ENCODE measurements around the gene ERBB4. TPM values are rescaled to one million over a fixed set of nuclear protein-coding genes. Genes with fewer than 3 reads are reported as not detected.

Gene ERBB4
- total RNA-seq, 1 experiment from 2014 or later: 40.6 TPM

DNA sequence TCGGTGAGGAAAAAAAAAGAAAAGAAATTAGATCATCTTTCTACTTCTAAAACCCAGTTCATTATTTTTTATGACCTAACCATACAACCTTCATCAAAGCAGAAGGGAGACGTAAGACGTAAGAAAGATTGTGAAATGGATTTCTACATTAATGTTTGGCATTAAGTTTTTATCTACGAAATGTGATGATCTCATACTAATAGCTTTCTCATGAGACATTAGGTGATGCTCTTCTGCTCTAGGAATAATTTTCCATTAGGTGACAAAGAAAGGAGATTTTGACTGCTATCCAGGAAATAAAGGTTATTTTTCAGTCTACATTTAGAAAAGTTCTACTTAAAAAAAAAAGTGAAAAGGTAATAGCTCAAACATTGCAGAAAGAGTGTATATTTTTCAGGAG lies 748.6 kb downstream of the ERBB4 start:
- no peaks in the 10 kb centered on the region for H3K9me3 ChIP-seq (ENCODE audit: low read depth, low read length, poor library complexity, severe bottlenecking)
- POLR2A ChIA-PET (ENCODE audit: low non-redundant PET): no interaction called here
- CTCF ChIA-PET: no interaction called here
- intact Hi-C loops (cut with micrococcal nuclease; ENCODE audit: unreplicated experiment): no loop called here
- no peak for DNase-seq (ENCODE audit: low spot score)
- H3K4me1 ChIP-seq (ENCODE audit: insufficient read depth, low read length, poor library complexity, severe bottlenecking): no peaks in the 10 kb centered on the region
- TF ChIP-seq, protein P1, sequence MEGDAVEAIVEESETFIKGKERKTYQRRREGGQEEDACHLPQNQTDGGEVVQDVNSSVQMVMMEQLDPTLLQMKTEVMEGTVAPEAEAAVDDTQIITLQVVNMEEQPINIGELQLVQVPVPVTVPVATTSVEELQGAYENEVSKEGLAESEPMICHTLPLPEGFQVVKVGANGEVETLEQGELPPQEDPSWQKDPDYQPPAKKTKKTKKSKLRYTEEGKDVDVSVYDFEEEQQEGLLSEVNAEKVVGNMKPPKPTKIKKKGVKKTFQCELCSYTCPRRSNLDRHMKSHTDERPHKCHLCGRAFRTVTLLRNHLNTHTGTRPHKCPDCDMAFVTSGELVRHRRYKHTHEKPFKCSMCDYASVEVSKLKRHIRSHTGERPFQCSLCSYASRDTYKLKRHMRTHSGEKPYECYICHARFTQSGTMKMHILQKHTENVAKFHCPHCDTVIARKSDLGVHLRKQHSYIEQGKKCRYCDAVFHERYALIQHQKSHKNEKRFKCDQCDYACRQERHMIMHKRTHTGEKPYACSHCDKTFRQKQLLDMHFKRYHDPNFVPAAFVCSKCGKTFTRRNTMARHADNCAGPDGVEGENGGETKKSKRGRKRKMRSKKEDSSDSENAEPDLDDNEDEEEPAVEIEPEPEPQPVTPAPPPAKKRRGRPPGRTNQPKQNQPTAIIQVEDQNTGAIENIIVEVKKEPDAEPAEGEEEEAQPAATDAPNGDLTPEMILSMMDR (conservative IDR thresholded peaks at IDR 0.05; ENCODE audit: low read depth, low read length): no peak
- TF ChIP-seq EZH2 (IDR thresholded peaks at IDR 0.05; ENCODE audit: borderline replicate concordance, low read depth, low read length, poor library complexity, severe bottlenecking): no peak
- H3K27ac ChIP-seq (ENCODE audit: low read depth, low read length, poor library complexity, severe bottlenecking): no peak overlapping the region
- no peaks in the 10 kb centered on the region for H3K36me3 ChIP-seq (ENCODE audit: insufficient read depth, low read length, poor library complexity, severe bottlenecking)
- H3K27me3 ChIP-seq (replicated peaks; ENCODE audit: insufficient read depth, low read depth, low read length, poor library complexity): no peaks in the 10 kb centered on the region
- no peak overlapping the region for H3K4me3 ChIP-seq (ENCODE audit: low read depth, low read length, poor library complexity, severe bottlenecking)
- no TSS peak for BruUV-seq (replicated peaks)

DNA sequence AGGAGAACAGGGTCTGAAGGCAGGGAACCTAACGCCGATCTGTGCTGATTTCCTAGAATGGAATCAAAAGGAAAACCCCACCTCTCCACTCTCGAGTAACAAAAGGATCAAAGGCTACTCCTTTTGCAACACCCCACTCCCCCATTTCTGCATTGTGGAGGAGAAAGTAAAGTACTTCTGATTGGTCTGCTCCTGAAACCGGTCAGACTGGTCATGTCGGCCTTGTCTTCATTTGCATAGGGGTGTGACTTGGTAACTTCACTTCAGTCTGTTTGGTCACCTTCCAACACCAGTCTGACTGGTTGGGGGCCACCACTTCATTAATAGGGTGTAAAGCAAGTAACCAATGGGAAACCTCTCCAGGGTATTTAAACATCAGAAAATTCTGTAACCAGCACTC lies 771.9 kb downstream of the ERBB4 start:
- POLR2A ChIA-PET (ENCODE audit: low non-redundant PET): no interaction called here
- intact Hi-C loops (cut with micrococcal nuclease; ENCODE audit: unreplicated experiment): no loop called here

DNA sequence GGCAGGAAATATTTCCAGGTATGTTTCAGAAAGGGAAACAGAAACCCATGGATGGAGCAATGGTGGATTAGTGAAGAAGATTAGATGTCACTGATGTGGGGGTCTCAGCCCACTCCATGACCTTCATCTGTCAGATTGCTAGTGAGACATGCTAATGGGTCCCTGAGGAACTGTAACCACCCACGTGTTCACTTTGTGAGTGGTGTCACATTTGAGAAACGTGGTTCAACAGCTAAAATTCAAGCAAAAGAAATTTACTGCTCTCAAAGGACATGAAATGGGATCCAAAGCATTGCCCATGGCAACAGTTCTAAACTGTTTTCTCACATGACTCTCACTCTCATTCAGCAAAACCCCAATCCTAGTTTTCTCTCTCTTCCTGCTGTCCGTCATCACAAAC lies 776.1 kb downstream of the ERBB4 start:
- POLR2A ChIA-PET (ENCODE audit: low non-redundant PET): no interaction called here
- no peak for TF ChIP-seq EZH2 (IDR thresholded peaks at IDR 0.05; ENCODE audit: borderline replicate concordance, low read depth, low read length, poor library complexity, severe bottlenecking)
- TF ChIP-seq, protein P1 (conservative IDR thresholded peaks at IDR 0.05; ENCODE audit: low read depth, low read length): no peak
- CTCF ChIA-PET: no interaction called here
- Histone ChIP-seq H3K27ac (ENCODE audit: low read depth, low read length, poor library complexity, severe bottlenecking) (no peak overlapping the region), H3K4me1 (ENCODE audit: insufficient read depth, low read length, poor library complexity, severe bottlenecking) (peaks cover 11% of the 10 kb centered on the region), H3K4me3 (ENCODE audit: low read depth, low read length, poor library complexity, severe bottlenecking) (no peak overlapping the region), H3K27me3 (replicated peaks; ENCODE audit: insufficient read depth, low read depth, low read length, poor library complexity) (no peaks in the 10 kb centered on the region), H3K36me3 (ENCODE audit: insufficient read depth, low read length, poor library complexity, severe bottlenecking) (no peaks in the 10 kb centered on the region), H3K9me3 (ENCODE audit: low read depth, low read length, poor library complexity, severe bottlenecking) (no peaks in the 10 kb centered on the region)
- DNase-seq (ENCODE audit: low spot score): no peak
- no TSS peak for BruUV-seq (replicated peaks)
- intact Hi-C loops (cut with micrococcal nuclease; ENCODE audit: unreplicated experiment): no loop called here

More for the DNA sequence above, 771.9 kb downstream of the ERBB4 start:
- CTCF ChIA-PET: no interaction called here
- no TSS peak for BruUV-seq (replicated peaks)
- no peak for DNase-seq (ENCODE audit: low spot score)
- Histone ChIP-seq H3K27me3 (replicated peaks; ENCODE audit: insufficient read depth, low read depth, low read length, poor library complexity) (no peaks in the 10 kb centered on the region), H3K4me3 (ENCODE audit: low read depth, low read length, poor library complexity, severe bottlenecking) (no peak overlapping the region), H3K27ac (ENCODE audit: low read depth, low read length, poor library complexity, severe bottlenecking) (no peak overlapping the region), H3K36me3 (ENCODE audit: insufficient read depth, low read length, poor library complexity, severe bottlenecking) (no peaks in the 10 kb centered on the region), H3K9me3 (ENCODE audit: low read depth, low read length, poor library complexity, severe bottlenecking) (no peaks in the 10 kb centered on the region), H3K4me1 (ENCODE audit: insufficient read depth, low read length, poor library complexity, severe bottlenecking) (peaks cover 11% of the 10 kb centered on the region)
- TF ChIP-seq, protein P1 (conservative IDR thresholded peaks at IDR 0.05; ENCODE audit: low read depth, low read length): no peak
- no peak for TF ChIP-seq EZH2 (IDR thresholded peaks at IDR 0.05; ENCODE audit: borderline replicate concordance, low read depth, low read length, poor library complexity, severe bottlenecking)
